Testis (tissue), 3 donors: ENCODE results near the gene MT1F. TPM values are rescaled to one million over a fixed set of nuclear protein-coding genes. Genes with fewer than 3 reads are reported as not detected.

Source experiments
- DNase-seq: peaks from one replicate; pipeline ENCODE4 v3.0.0-alpha.2; 2019
- H3K27ac ChIP-seq, 2 donors: fragments of 200-600 bp; sonication (generic); one replicate each; pipeline ENCODE4 v1.5.1; 2019
- H3K27me3 ChIP-seq: fragments of 200-600 bp; sonication (generic); one replicate; pipeline ENCODE4 v1.5.1; 2019
- H3K36me3 ChIP-seq: fragments of 200-600 bp; sonication (generic); one replicate; pipeline ENCODE4 v1.5.1; 2017; ENCODE audit warnings: low read depth; ENCODE audit errors: missing control alignments
- H3K4me1 ChIP-seq: fragments of 200-600 bp; sonication (generic); one replicate; pipeline ENCODE4 v1.5.1; 2019
- H3K4me3 ChIP-seq, 2 donors: fragments of 200-600 bp; sonication (generic); one replicate each; pipeline ENCODE4 v1.5.1; 2017 to 2019
- H3K9me3 ChIP-seq: fragments of 200-600 bp; sonication (generic); one replicate; pipeline ENCODE4 v1.5.1; 2017
- POLR2A ChIP-seq: fragments of 450-650 bp; IDR thresholded peaks from one replicate; pipeline ENCODE4 v1.6.1; 2017; ENCODE audit warnings: antibody characterized with exemption, mild to moderate bottlenecking, moderate library complexity
- WGBS, 2 donors: methylation state at CpG; one replicate each; pipeline ENCODE4 v1.1.5; 2018; 5-methylcytosine and 5-hydroxymethylcytosine counted together
- intact Hi-C: fragments of 100-400 bp; cut with DNase I; formaldehyde crosslinking; loops from one replicate; pipeline ENCODE4 v1.15.1; 2023; ENCODE audit warnings: low total_unique reads
- polyA plus RNA-seq: library from polyadenylated mRNA; stranded (reverse); fragments of 350-450 nt; fragmentation: Illumina TruSeq; extraction: RNeasy Lipid Tissue Mini Kit (QIAGEN cat#74804); gene quantifications from one replicate; pipeline ENCODE4 v1.2.3, GENCODE V29; 2014; ENCODE audit warnings: low read depth, low replicate concordance; ENCODE audit not compliant: insufficient read depth
- total RNA-seq, 2 donors: library from RNA; depleted of rRNA; stranded (reverse); fragments of >200 nt; gene quantifications; one replicate each; pipeline ENCODE4 v1.2.3, GENCODE V29; 2016
- TF ChIP-seq, protein P1 (sequence below), 3 experiments: fragments of 450-650 bp in 2 of 3; fragments of 200-600 bp in 1 of 3; sonication (generic) in 1 of 3; IDR thresholded peaks; one replicate each; pipeline ENCODE4 v1.5.1; 2016 to 2019; ENCODE audit warnings: antibody characterized with exemption in 3 of 3, mild to moderate bottlenecking in 2 of 3, moderate library complexity in 1 of 3

The MT1F gene
- total and polyA plus RNA-seq, 3 donors from 2014 or later, result 3.6 to 15.4 (median 8.1) TPM

DNA sequence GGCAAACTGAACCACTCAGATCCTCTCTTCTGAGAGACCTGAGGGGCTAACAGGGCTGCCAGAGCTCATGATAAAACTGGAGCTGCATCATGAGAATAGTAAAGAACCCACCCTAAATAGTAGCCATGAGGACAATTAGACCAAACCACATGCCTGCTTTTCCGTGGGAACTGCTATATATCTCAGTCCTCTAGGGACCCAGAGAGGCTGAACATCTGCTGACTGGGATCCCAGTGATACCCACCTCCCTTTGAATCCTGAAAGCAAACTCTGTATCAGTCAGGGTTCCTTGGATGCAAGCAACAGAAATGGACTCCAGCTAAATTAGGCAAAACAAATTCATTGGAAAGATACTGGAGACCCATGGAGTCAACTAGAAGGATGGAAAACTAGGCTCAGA lies 31.0 kb downstream of the MT1F start:
- Histone ChIP-seq H3K4me3 (no peak overlapping the region), H3K4me1 (no peaks in the 10 kb centered on the region), H3K36me3 (no peaks in the 10 kb centered on the region), H3K27ac (no peak overlapping the region), H3K27me3 (no peaks in the 10 kb centered on the region), H3K9me3 (no peaks in the 10 kb centered on the region)
- WGBS, 2 donors, result 59 to 63% methylated on average over 1 of the region's 1 CpG
- intact Hi-C loops, result no loop called here
- no peak for DNase-seq
- TF ChIP-seq, protein P1, sequence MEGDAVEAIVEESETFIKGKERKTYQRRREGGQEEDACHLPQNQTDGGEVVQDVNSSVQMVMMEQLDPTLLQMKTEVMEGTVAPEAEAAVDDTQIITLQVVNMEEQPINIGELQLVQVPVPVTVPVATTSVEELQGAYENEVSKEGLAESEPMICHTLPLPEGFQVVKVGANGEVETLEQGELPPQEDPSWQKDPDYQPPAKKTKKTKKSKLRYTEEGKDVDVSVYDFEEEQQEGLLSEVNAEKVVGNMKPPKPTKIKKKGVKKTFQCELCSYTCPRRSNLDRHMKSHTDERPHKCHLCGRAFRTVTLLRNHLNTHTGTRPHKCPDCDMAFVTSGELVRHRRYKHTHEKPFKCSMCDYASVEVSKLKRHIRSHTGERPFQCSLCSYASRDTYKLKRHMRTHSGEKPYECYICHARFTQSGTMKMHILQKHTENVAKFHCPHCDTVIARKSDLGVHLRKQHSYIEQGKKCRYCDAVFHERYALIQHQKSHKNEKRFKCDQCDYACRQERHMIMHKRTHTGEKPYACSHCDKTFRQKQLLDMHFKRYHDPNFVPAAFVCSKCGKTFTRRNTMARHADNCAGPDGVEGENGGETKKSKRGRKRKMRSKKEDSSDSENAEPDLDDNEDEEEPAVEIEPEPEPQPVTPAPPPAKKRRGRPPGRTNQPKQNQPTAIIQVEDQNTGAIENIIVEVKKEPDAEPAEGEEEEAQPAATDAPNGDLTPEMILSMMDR (IDR thresholded peaks at IDR 0.05), result no peak
- TF ChIP-seq POLR2A, result no peak

DNA sequence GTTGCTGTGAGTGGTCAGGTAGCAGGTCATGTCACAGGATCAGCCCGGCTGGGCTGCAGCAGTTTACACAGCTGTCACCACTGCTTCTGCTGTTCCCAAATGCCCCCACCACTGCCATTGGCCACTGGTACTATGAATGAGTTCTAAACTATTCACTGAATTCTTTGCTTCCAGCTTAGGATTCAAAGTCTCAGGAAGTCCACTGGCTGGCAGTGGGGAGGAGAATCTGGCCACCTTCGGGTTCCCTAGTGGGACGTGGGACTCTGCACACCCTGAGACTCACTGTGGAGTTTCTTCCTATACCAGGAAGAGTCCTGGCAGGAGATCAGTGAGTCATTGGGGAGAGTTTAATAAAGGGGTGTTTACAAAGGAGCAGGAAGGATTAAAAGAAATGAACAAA lies 31.4 kb downstream of the MT1F start:
- intact Hi-C loops, result no loop called here
- no peak for TF ChIP-seq POLR2A
- TF ChIP-seq, protein P1 (IDR thresholded peaks at IDR 0.05), result no peak
- no peaks in the 10 kb centered on the region for H3K4me1 ChIP-seq

DNA sequence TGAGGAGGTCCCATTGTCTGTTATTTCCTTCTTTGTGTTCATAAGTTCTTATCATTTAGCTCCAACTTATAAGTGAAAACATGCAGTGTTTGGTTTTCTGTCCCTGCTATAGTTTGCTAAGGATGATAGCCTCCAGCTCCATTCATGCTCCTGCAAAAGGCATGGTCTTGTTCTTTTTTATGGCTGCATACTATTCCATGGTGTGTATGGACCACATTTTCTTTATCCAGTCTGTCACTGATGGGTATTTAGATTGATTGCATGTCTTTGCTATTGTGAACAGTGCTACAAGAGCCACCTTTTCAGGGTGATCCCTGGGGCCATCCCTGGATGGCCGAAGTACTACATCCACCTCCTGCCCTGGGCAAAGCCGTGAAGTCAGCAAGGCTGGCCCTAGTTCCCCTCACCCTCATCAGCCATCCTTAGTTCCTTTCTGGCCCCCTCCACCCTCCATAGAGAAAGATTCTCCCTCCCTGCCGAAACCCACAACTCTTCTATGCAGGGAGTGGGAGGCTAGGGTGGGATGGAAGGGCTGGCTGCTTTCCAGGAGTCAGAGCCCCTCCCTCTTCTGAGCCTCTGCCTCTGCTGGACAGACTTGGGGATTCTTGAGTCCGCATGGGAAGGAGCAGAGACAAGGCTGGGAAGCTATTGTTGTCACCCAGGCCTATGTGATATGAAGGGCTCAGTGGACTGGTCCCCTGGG lies 32.8 kb downstream of the MT1F start:
- Histone ChIP-seq H3K4me3 (no peak overlapping the region), H3K4me1 (no peaks in the 10 kb centered on the region), H3K27ac (no peak overlapping the region), H3K9me3 (no peaks in the 10 kb centered on the region), H3K36me3 (no peaks in the 10 kb centered on the region), H3K27me3 (no peaks in the 10 kb centered on the region)
- no peak for DNase-seq
- intact Hi-C loops, result no loop called here
- 77 to 84% methylated on average over 4 of the region's 4 CpGs for WGBS, 2 donors
- TF ChIP-seq POLR2A, result no peak
- TF ChIP-seq, protein P1 (IDR thresholded peaks at IDR 0.05), result no peak

More for the DNA sequence above, 31.4 kb downstream of the MT1F start:
- Histone ChIP-seq H3K27me3 (no peaks in the 10 kb centered on the region), H3K9me3 (no peaks in the 10 kb centered on the region), H3K4me3 (no peak overlapping the region), H3K36me3 (no peaks in the 10 kb centered on the region), H3K27ac (no peak overlapping the region)
- 70 to 89% methylated on average over 3 of the region's 3 CpGs for WGBS, 2 donors
- DNase-seq, result no peak

DNA sequence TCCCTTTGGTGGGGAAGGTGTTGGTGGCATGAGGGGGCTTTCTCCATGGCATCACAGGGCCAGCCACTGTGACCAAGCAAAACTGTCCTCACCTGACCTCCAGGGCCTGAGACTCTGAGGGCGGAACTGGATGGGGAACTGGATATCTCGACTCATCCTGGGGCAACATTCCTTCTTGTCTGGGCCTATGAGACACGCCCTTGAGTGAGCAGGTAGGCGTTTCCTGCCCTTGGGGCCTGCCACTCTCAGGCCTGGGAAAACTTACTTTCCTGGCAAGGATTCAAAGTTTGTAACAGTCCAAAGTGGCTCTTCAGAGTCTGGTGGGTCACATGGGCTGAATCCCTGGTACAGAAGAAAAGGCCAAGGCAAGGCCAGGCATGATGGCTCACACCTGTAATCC lies 34.1 kb downstream of the MT1F start:
- Histone ChIP-seq H3K36me3 (no peaks in the 10 kb centered on the region), H3K27ac (no peak overlapping the region), H3K27me3 (no peaks in the 10 kb centered on the region), H3K4me3 (no peak overlapping the region), H3K9me3 (no peaks in the 10 kb centered on the region), H3K4me1 (no peaks in the 10 kb centered on the region)
- TF ChIP-seq, protein P1 (IDR thresholded peaks at IDR 0.05), result no peak
- TF ChIP-seq POLR2A, result no peak
- DNase-seq, result peak; percentile 33
- intact Hi-C loops, result no loop called here
- 41 to 80% methylated on average over 1 to 4 of the region's 4 CpGs for WGBS, 2 donors

DNA sequence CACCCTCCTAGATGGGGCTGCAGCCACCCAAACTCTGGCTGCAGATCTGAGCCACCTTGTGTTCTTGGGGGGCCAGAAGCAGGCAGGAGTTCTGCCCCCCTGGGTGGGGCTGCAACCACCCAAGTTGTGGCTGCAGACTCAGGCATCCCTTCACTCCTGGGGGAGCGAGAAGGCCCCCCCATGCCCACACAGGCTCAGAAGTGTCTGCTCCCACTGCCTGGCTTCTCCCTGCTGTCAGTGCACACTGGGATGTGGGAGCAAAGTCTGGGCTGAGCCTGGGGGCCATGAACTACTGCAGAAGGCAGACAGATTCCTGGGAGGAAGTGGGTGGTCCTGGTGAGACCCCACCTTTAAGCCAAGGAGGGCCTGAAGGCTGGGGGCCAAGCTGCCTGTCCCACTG lies 37.5 kb downstream of the MT1F start:
- Histone ChIP-seq H3K4me3 (no peak overlapping the region), H3K9me3 (no peaks in the 10 kb centered on the region), H3K4me1 (no peaks in the 10 kb centered on the region), H3K36me3 (no peaks in the 10 kb centered on the region), H3K27ac (no peak overlapping the region), H3K27me3 (no peaks in the 10 kb centered on the region)
- TF ChIP-seq, protein P1 (IDR thresholded peaks at IDR 0.05), result no peak
- TF ChIP-seq POLR2A, result no peak
- no peak for DNase-seq
- intact Hi-C loops, result no loop called here
- WGBS, 2 donors, result 67 to 90% methylated on average over 1 of the region's 1 CpG
